GM21786 (cell line): ENCODE data around the gene PDE4A.
A peak's percentile ranks its signal among the peaks of the same experiment; 100 is the strongest.
"Not testable (repeated sequence)": the region's sequence is repeated elsewhere in the genome, so short reads cannot be mapped to it uniquely, and the experiment has no call there.

Experiments
- ATAC-seq: cut with Tn5 transposase; IDR thresholded peaks from one replicate; pipeline ENCODE4 v1.9.1; 2021; ENCODE audit not compliant: unreplicated experiment

PDE4A gene

GRCh38 chr19:10420444-10421239 is at the start of gene PDE4A:
Gene PDE4A, plus strand, starts transcription at chr19:10420538. Its CDS starts 227 bp downstream, at chr19:10420765.
- no peak for ATAC-seq

- ATAC-seq = no peak
Observed at GRCh38 chr19:10372690-10373089, 47.6 kb upstream of the PDE4A start.

- no peak for ATAC-seq
Observed at GRCh38 chr19:10374931-10375330, 45.4 kb upstream of the PDE4A start.

DNA sequence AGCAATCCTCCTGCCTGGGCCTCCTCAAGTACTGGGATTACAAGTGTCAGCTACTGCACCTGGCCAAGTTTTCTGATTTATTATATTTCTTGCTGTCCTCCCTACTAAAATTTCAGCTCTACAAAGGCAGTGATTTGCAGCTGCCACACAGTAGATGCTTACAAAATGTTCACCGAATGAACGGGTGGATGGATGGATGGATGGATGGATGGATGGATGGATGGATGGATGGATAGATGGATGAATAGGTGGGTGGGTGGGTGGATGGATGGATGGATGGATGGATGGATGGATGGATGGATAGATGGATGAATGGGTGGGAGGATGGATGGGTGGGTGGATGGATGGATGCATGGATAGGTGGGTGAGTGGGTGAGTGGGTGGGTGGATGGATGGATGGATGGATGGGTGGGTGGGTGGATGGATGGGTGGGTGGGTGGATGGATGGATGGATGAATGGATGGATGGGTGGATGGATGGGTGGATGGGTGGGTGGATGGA is 43.1 kb upstream of the PDE4A start:
- not testable (repeated sequence) for ATAC-seq

GRCh38 chr19:10378124-10378523 is 42.2 kb upstream of the PDE4A start:
- no peak for ATAC-seq

DNA sequence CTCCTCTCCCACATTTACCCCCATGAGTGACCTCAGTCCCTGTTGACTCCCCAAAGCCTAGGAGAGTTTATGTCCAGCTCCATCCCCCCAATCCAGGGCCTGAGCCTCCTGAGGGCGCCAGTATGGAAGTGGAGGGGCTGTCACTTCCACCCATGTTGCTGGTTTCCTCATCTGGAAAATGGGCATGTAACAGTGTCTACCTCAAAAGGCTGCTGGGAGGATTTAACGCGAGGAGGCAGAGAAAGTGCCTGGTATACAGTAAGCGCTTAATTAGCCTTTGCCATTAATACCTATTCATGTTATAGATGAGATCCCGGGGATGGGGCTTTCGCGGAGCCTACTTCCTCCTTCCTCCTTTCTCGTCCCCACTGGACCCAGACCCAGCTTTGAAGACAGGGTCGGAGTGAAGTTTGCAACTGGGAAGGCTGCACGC is 40.4 kb upstream of the PDE4A start:
- no peak for ATAC-seq

DNA sequence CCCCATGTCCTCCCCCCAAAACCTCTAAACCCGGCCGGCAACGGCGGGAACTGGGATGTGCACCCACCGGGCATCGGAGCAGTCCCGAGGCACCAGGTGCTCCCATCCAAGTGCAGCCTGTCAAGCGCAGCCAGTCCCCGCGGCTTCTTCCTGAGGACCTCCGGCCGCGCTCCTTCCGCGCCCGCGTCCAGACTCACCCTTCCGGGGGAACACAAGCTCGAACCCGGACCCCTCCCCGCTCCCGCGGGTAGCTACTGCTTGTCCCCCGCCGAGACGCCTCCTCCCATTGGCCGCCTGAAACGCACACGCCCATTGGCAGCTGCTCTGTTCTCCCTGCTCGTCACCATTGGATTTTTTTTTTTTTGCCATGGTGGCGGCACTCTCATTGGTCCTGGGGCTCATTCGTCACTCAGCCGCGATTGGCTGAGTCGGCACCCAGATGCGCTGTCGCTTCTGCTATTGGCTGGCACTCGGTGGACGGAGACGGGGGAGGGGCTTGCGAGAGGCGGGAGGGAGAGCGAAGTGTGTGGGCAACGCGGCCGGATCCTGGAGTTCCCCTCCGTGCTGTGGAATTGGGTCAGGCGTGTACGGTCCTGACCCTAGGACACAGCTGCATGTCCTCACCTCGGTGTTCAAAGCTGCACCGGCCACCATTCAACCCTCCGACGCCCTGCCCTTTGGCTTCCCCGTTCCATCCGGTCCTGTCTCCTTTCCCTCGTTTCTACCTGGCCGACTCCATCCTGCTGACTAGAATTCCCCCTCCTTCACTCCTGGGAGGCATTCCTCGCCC is 39.8 kb upstream of the PDE4A start, which contains the start of gene TYK2:
Gene TYK2, minus strand, starts transcription at position 260 of the 790 bp plus-strand sequence. CDS start 2,166 bp downstream, outside the sequence.
- ATAC-seq = peak; percentile 92

- ATAC-seq = not testable (repeated sequence)
Observed at GRCh38 chr19:10383223-10383499, 37.2 kb upstream of the PDE4A start.

- no peak for ATAC-seq
Observed at GRCh38 chr19:10384580-10384979, 35.8 kb upstream of the PDE4A start.

DNA sequence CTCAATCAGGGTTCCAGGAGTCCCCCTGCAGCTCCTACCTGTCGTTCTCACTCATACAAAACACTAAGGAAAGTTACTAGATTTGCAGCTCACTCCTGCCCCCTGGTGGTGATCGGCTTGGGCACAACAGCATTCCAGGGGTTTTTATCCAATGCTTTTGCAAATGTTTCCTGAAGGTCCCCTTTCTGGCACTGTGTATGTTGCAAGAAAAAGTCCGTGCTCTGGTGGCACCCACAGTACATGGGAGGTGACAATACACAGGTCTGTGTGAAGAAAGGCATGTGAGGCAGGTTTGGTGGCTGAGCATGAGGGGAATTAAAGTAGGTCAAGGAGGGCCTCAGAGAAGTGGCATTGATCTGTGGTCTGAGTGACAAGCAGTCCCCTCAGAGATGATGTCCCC is 31.4 kb upstream of the PDE4A start:
- no peak for ATAC-seq

DNA sequence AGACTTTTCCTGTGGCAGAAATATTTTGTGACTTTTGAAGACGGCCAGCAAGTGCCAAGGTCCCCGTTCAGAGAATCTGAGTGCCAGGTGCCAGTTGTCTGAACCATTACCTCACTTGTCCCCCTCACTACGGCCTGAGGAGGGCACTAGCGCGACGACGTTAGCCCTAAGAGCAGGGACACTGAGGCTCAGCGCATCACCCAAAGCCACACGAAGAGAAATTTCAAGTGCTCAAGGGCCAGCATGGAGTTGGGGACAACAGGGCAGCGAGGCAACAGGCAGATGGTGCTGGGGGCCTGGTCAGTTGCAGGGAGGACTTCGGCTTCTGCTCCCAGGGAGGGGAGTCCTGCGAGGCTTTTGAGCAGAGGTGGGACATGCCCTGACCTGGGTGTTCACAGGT is 30.5 kb upstream of the PDE4A start:
- no peak for ATAC-seq

- no peak for ATAC-seq
Observed at GRCh38 chr19:10390652-10391286, 29.6 kb upstream of the PDE4A start.

- ATAC-seq = no peak
Observed at GRCh38 chr19:10392120-10392519, 28.2 kb upstream of the PDE4A start.

DNA sequence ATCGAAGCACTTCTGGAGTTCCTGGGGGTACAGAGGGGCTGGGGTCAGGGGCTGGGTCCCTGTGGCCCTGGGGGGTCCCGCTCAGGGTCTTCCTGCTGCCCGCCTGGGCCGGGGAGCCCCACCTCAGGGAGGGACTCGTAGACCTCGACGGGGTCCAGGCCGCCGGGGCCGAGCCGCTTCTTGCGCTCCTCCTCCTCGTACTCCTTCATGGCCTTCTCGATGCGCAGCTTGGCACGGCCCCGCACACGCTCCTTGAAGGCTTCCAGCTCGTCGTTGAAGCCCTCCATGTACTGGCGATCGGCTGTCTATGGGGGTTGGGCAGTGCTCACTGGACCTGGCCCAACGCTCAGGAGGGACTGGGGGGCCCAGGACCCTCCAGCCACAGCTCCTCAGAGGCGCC is 27.2 kb upstream of the PDE4A start:
- ATAC-seq = no peak

GRCh38 chr19:10395003-10395402 is 25.3 kb upstream of the PDE4A start:
- ATAC-seq = no peak

DNA sequence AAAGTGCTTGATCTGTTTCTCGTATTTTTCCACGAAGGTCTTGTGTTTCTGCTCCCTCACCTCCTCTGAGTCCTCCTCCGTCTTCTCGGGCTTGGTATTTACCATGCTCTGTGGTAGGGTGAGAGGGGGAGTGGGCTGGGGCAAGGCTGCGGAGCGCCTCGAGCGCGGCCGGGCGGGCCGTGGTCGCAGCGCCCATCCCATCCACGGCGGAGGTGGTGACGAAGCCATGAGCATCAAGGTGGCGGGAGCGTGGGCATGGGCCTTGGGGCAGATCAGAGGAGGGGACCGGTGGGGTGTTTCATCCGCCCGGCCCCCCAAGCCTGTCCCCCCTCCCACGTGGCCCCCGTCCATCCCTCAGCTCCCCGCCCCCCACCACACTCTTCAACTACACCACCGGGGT is 24.9 kb upstream of the PDE4A start:
- ATAC-seq = no peak

- no peak for ATAC-seq
Observed at GRCh38 chr19:10395917-10396316, 24.4 kb upstream of the PDE4A start.

GRCh38 chr19:10398819-10399218 is 21.5 kb upstream of the PDE4A start:
- no peak for ATAC-seq

- not testable (repeated sequence) for ATAC-seq
Observed at GRCh38 chr19:10399340-10399739, 21.0 kb upstream of the PDE4A start.

DNA sequence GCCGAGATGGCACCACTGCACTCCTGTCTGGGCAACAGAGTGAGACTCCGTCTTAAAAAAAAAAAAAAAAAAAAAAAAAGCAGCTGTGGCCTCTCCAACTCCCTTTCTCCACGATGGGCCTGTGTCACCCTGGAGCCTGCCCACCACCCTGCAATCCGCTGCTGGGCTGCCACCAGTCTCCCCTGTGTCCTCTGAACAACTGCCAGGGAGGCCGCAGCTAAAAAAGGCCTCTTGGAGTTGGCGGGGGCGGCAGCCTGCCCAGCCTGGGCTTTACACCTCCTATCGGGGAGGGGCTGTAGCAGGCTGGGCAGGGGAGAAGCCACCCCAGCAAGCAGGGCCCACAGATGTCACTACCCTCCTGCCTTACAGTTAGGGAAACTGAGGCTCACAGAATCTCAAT is 20.5 kb upstream of the PDE4A start:
- no peak for ATAC-seq

- no peak for ATAC-seq
Observed at GRCh38 chr19:10402441-10403038, 17.8 kb upstream of the PDE4A start.
